Measurements from ENCODE around the gene HOXC12.

HOXC12 gene

DNA sequence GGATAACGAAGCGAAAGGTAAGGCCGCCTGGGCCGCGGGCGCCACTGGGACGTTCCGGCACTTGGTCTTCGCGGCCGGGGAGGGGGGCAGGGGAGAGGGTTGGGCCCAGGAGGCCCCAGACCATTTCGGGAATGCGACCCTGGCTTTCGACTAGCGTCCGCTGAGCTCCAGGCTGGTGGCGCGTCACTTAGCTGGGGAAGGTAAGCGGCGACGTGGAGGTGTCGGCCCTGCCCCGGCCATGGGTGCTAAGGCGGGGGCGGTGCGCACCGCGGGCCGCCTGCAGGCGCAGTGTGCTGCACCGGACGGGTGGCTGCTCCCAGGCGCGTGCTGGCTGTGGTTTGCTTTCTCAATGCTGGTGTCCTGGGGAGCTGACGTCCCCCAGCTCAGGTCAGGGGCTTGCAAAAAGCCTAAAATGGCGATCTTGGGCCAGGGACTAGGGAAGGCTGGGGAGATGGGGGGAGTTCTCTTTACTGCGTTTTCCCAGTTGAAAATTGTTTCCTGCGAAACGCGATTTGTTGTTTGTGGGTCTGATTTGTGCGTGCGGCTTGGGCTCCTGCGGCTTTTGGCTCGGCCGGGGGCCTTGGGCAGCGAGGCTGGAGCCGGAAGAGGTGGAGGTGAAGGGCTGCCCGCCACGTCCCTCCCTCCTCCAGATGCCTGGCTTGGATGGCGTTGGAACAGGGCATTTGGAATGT, 31.4 kb downstream of the HOXC12 start:
- Histone ChIP-seq H3K79me2 (ENCODE audit: insufficient read depth, low read depth) (no peaks in the 10 kb centered on the region), H3K36me3 (ENCODE audit: insufficient read depth) (no peaks in the 10 kb centered on the region), H3K4me3 (IDR thresholded peaks at IDR 0.05; ENCODE audit: insufficient read depth, low read depth, low read length) (no peak overlapping the region), H4K20me1 (ENCODE audit: insufficient read depth) (no peaks in the 10 kb centered on the region), H3K27ac (no peak overlapping the region), H3K27me3 (ENCODE audit: insufficient read depth, low read depth) (peaks cover 98% of the 10 kb centered on the region), H3K9ac (no peak overlapping the region), H3K4me1 (ENCODE audit: low read depth, poor library complexity, severe bottlenecking) (peaks cover 15% of the 10 kb centered on the region), H2AFZ (ENCODE audit: low read depth) (no peak overlapping the region), H3K4me2 (no peak overlapping the region)
- no peak for TF ChIP-seq CTCF (conservative IDR thresholded peaks at IDR 0.05; ENCODE audit: low read depth, low read length)

DNA sequence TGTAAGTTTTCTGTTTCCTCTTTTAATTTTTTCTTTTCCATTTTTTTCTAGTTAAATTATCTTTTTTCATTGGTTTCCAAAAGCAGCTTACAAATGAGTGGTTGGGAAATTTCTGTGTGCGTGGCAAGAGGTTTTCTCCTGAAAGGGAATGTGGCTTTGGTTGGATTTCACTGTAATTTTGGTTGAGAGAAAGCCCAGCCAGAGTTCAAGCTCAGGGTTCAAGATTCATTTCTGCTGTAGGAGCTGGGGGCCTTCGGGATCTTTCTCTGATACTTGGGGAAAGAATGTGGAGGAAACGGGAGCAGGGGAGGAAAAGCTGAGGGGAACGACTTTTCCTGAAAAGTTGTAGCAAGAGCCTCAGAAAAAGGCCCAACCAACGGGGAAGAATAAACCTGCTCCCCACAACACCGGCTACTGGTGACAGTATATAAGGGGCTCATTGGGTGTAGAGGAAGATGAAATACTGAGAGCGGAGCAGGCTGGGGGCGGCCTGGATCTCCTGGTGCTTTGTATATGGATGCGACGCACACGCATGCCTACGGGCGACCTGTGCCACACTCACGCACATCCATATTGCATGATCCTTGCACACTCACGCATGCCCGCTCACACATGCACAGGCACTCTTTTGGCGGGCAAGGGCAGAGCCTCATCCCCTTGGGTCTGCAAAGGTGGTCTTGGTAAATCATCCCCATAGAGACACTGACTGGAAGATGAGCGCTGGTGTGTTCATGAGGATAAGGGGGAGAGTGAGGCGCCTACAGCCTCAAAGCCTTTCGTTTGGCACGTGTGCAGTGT, 32.2 kb downstream of the HOXC12 start:
- H3K9ac ChIP-seq, result no peak overlapping the region
- no peak for TF ChIP-seq CTCF (conservative IDR thresholded peaks at IDR 0.05; ENCODE audit: low read depth, low read length)
- H3K4me1 ChIP-seq (ENCODE audit: low read depth, poor library complexity, severe bottlenecking), result peaks cover 23% of the 10 kb centered on the region
- H3K36me3 ChIP-seq (ENCODE audit: insufficient read depth), result no peaks in the 10 kb centered on the region
- H2AFZ ChIP-seq (ENCODE audit: low read depth), result no peak overlapping the region
- no peak overlapping the region for H3K4me3 ChIP-seq (IDR thresholded peaks at IDR 0.05; ENCODE audit: insufficient read depth, low read depth, low read length)
- H3K79me2 ChIP-seq (ENCODE audit: insufficient read depth, low read depth), result no peaks in the 10 kb centered on the region
- H3K27ac ChIP-seq, result no peak overlapping the region
- no peak overlapping the region for H3K4me2 ChIP-seq
- H4K20me1 ChIP-seq (ENCODE audit: insufficient read depth), result no peaks in the 10 kb centered on the region
- H3K27me3 ChIP-seq (ENCODE audit: insufficient read depth, low read depth), result peaks cover 98% of the 10 kb centered on the region

- no peak overlapping the region for H3K27ac ChIP-seq
Measured at GRCh38 chr12:53987787-53988230, 33.1 kb downstream of the HOXC12 start.

More at GRCh38 chr12:53987787-53988230, 33.1 kb downstream of the HOXC12 start:
- H3K4me2 ChIP-seq, result no peak overlapping the region
- peak; percentile 20; the same call in 1 of the 2 replicates for TF ChIP-seq CTCF (conservative IDR thresholded peaks at IDR 0.05; ENCODE audit: low read depth, low read length)
- H3K4me3 ChIP-seq (IDR thresholded peaks at IDR 0.05; ENCODE audit: insufficient read depth, low read depth, low read length), result no peak overlapping the region
- no peak overlapping the region for H3K9ac ChIP-seq
- no peaks in the 10 kb centered on the region for H3K36me3 ChIP-seq (ENCODE audit: insufficient read depth)
- peaks cover 32% of the 10 kb centered on the region for H3K4me1 ChIP-seq (ENCODE audit: low read depth, poor library complexity, severe bottlenecking)
- H3K27me3 ChIP-seq (ENCODE audit: insufficient read depth, low read depth), result peaks cover 98% of the 10 kb centered on the region
- H3K79me2 ChIP-seq (ENCODE audit: insufficient read depth, low read depth), result no peaks in the 10 kb centered on the region
- no peaks in the 10 kb centered on the region for H4K20me1 ChIP-seq (ENCODE audit: insufficient read depth)
- H2AFZ ChIP-seq (ENCODE audit: low read depth), result no peak overlapping the region
